Measurements from ENCODE around the gene AKT1.
"Not testable (repeated sequence)": the region's sequence is repeated elsewhere in the genome, so short reads cannot be mapped to it uniquely, and the experiment has no call there.

The AKT1 gene

DNA sequence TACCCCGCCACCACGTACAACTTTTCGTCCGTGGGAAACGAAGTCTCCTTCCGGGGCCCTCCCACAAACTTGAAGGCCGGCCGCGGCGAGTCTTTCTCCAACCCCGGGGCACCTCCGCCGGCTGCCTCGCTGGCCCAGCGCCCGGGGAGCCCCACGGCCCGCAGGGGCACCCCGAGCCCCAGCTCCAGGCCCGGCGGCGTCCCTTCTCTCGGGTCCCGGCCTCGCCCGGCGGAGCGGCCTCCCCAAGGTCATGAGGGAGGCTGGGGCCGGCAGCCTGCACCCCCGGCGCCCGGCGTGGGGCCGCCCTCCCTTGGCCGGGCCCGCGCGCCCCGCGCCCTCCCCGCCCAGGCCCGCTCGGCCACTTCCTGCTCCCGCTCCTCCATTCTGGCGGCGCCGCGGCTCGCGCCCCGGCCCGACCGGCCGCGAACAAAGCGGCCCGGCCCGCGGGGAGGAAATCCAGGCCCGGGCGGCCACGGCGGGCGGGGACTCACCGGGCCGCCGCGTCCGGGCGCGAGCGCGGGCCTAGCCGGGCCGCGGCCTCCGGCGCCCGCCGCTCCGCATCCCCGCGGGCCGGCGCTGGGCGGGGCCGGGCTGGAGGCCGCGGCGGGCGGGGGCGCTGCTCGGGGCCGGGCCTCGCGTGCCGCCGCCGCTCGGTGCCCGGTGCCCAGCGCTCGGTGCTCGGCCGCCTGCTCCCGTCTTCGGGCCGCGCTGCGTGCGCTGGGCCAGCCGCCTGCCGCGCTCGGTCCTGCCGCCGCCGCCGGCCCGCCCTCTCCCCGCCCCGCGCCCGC, at the start of gene AKT1:
Gene AKT1, minus strand, starts transcription at position 756 of the 788 bp plus-strand sequence. CDS start 3,105 bp downstream, outside the sequence.
- no peak for DNase-seq (ENCODE audit: low read depth, low spot score)

DNA sequence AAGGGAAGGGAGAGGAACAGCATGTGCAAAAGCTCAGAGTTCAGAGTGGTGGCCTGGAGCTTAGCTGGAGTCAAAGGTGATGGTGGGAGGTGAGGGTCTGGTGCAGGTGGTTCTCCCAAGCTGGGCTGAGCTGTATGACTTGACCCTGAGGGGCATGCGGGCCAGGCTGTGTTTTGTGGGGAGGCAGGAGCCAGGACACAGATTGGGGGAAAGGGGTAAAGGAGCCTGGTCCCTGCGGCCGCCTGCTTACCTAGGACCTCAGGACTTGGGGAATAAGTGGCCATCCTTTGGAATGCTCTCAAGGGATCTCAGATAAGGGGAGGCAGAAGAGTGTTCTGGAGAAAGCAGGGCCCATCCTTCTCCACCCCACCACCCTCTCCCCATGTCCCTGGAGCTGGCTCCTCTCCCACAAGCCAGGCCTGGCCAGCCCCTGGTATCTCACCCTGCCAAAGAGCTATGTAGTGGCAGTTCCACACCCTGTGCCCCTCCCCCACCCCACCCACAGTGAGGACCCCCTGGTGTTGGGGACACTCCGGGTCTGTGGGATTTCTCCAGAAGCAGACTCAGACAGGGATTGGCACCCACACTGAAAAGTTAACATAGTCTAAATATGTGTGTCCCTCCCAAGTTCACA, 49.6 kb upstream of the AKT1 start:
- DNase-seq (ENCODE audit: low read depth, low spot score): no peak

DNA sequence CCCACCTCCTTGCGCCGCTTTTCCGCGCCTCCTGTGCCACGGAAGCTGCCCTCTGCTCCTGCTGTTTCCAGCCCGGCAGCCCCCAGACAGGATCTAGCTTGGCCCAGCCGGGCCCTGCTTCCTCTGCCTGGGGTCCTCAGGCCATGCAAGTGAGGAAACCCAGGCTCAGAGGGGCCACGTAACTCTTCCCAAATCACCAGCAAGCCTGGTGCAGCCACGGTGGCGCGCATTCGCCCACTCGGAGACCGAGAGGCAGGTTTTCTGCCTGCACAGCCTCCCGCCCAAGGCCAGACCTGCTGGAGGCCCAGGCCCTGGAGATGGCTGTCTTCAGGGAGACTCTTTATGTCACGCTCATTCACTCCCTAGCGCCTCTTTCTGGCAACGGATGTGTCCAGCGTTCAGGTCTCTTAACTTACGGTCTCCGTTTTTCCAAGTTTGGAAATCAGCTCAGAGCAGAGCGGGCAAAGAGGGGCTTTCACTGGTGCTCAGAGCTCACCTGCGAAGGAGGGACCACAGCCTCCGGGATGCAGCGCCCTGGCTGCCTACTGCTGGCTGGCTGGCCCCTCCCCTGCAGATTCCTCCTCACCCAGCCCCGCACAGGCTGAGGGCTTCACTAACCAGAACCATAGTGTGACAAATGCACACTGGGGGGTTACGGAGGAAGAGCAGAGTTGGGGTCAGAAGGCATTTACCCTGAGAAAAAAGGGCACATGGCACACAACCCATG, 48.9 kb upstream of the AKT1 start:
- DNase-seq (ENCODE audit: low read depth, low spot score): peak; percentile 70

DNA sequence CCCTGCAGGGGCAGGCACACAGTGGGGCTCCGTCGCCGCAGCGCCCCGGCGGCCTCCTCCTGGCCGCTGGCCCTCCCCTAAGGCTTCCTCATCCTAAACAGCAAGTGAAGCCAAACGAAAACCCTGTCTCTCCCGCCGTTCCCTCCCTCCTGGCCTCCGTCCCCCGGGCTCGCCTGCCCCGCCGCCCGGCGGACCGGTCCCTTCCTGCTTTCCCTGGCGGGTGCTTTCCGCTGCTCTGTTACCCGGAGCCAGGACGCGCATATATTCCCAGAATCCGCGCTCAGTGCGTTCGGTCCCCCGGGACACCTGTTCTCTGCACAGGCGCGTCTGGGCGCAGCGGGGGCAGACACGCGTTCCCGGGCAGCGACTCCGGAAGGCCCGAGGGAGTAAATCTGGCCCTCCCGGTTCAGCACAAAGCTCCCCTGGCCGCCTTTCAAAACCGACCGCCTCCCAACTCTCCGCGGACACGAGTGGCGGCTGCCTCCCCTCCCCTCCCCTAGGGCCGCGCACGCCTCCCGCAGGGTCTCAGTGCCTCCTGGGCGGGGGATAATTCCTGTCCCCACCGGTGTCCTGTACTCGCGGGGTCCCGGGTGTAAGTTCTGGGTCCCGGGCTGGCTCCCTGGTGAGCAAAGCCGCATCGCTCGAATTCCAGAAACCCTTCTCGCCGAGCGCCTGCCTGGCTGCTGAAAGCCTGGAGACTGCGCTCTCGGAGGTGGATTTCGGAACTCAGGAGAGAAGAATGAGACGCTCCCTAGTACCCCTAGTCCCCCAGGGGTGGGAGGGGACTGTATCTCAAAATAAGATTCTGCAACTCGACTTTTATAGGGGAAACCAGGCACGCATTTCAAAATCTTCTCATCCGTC, 48.1 kb upstream of the AKT1 start:
- DNase-seq (ENCODE audit: low read depth, low spot score): peak; percentile 68

- DNase-seq (ENCODE audit: low read depth, low spot score): no peak
Observed at GRCh38 chr14:104843006-104843405, 47.5 kb upstream of the AKT1 start.

DNA sequence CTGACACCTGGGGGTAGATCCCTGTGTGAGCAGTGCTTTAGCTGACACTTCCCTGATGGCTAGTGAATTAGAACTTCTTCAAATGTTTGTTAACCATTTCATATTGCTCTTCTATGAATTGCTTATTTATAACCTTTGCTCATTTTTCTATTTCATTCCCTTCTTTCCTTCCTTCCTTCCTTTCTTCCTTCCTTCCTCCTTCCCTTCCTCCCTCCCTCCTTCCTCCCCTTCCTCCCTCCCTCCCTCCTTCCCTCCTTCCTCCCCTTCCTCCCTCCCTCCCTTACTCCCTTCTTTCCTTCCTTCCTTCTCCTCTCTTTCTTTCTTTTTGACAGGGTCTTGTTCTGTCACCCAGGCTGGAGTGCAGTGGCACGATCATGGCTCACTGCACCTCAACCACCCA, 46.2 kb upstream of the AKT1 start:
- DNase-seq (ENCODE audit: low read depth, low spot score): no peak

DNA sequence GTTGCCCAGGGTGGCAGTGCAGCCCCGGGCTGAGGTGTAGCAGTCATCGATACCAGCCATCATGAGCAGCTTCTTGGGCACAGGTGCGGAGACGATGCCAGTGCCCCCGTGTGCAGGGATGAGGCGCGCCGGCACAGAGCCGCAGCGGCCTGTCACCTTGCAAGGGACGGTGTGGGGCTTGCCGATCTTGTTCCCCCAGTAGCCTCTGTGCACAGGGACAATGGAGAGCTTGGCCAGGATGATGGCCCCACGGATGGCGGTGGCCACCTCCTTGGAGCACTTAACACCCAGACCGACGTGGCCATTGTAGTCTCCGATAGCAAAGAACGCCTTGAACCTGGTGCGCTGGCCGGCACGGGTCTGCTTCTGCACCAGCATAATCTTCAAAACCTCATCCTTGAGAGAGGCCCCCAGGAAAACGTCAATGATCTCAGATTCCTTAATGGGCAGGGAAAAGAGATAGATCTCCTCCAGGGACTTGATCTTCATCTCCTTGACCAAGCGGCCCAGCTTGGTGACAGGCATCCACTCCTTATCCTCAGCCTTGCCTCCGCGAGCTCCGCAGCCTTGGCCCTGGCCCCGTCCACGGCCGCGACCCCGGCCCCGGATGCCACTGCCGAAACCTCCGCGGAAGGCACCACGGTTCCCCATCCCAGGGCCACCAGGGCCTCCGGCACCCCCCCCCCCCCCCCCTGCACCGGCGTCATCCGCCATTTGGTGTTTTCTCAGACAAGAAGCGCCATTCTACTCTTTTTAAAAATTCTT, 40.8 kb upstream of the AKT1 start:
- DNase-seq (ENCODE audit: low read depth, low spot score): not testable (repeated sequence)

DNA sequence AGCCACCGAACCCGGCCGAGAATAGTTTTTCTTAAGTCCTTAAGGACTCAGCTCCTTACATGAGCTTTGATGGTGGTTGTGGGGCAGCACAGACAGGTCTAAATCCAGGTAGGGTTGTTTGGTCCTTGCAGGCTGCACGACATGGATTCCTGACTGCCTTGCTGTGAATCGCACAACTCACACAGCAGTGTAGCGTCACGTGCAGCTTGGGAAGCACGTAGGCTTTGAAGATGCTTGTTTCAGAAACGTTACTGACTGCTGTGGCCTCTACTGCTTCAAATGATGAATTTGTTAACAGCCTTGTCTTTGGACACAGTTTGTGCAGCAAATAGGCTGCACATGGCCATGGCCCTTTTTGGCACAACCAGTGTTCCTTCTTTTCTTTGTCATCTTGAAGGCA, 35.2 kb upstream of the AKT1 start:
- no peak for DNase-seq (ENCODE audit: low read depth, low spot score)

DNA sequence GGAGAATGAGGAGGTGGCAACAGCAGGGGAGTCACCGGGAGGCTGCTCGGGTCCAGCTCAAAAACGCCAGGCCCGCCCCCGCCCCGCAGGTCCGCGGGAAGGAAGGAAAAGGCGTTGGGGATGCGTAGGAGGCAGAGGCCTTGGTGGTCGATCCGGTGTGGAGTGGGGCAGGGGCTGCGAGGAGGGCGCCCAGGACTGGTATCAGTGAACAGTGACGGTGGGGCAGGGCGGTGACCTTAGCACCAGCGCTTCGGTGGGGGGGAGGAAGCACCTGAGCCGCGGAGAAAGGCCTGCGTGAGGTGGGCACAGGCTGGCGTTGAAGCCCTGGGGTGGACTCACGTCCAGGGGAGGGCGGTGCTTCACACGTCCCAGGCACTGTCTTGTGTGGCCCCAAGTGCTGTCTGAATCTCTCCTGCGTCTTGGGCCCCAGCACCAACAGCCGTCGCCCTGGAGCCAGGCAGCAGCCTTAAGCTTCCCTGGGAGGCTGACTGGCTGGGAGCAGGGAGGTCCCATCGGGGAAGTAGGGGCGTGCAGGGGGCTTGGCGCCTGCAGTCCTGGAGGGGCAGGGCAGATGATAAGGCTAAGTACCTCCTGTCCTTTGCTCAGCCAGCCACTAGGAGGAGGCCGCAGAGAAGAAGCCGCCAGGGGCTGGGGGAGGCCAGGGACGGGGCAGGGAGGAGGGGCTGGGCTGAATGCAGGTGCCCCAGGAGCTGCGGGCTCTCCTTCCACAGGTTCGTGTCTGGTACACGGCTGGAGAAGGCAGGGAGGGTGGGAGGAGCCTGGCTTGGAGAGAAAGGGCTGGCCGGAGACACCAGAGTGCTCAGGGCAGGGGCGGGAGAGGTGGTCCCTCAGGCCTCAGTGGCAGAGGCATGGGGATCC, 31.9 kb upstream of the AKT1 start:
- peak; percentile 90 for DNase-seq (ENCODE audit: low read depth, low spot score)

DNA sequence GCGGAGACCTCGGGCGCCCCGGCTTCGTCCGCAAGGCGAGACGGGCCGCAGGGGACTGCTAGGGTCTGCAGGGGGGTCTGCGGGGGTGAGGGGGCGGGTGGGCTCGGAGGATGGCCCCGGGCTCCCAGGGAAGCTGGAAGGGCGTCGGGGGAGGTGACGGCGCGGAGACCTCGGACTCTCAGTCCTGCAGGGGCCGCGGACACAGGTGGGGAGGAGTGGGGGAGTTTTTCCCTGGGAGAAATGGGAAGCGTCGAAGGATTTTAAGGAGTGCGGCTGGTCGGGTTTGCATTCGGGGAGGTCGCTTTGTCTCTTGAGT, 31.3 kb upstream of the AKT1 start:
- no peak for DNase-seq (ENCODE audit: low read depth, low spot score)

DNA sequence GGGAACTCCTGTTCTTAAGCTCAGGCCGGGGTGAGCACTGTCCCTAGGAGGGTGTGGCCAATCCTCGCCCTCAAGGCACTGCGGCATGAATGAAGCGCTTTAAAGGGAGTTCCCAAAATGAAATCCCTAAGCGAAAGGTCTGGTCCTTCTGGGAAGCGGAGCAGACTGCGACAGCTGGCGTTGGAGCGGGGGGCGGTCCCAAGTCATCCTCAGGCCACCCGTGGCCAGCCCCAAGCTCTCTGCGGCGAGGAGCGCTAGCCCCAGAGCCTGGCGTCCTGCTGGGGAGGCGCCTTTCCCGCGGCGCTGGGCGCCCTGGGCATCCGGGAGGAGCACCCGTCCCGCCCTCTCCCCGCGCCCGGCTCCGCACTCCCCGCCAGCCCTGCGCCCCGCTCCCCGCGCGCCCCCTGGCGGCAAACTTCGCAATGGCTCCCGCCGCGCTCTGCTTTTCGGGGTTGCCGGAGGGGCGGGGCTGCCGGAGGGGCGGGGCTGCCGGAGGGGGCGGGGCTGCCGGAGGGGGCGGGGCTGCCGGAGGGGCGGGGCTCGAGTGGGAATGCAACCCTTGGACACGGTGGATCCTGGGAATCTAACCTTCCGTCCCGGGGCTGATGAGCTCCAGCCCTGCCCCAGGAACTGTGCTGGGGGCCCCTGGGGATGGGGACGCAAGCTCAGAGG, 30.8 kb upstream of the AKT1 start:
- DNase-seq (ENCODE audit: low read depth, low spot score): peak; percentile 70

DNA sequence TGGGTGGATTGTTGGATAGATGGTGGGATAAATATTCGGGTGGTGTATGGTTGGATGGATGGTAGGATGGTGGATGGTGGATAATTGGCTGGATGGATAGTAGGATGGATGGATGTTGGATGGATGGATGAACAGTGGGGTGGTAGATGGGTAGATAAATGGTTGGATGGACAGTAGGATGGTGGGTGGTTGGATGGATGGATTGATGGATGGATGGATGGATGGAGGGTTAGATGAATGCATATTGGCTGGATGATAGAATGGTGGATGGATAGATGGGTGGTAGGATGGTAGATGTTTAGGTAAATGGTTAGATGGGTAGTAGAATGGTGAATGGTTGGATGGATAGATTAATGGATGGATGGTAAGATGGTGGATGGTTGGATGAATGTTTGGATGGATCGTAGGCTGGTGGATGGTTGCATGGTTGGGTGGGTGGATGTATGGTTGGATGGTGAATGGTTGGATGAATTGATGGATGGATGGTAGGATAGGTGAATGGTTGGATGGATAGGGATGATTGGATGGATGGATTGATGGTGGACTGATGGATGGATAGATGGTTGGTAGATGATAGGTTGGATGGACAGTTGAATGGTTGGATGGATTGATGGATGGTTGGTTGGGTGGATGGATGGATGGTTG, 28.9 kb upstream of the AKT1 start:
- no peak for DNase-seq (ENCODE audit: low read depth, low spot score)

- no peak for DNase-seq (ENCODE audit: low read depth, low spot score)
Observed at GRCh38 chr14:104822821-104823615, 27.5 kb upstream of the AKT1 start.

- no peak for DNase-seq (ENCODE audit: low read depth, low spot score)
Observed at GRCh38 chr14:104821971-104822608, 26.5 kb upstream of the AKT1 start.

- DNase-seq (ENCODE audit: low read depth, low spot score): no peak
Observed at GRCh38 chr14:104821229-104821945, 25.8 kb upstream of the AKT1 start.

DNA sequence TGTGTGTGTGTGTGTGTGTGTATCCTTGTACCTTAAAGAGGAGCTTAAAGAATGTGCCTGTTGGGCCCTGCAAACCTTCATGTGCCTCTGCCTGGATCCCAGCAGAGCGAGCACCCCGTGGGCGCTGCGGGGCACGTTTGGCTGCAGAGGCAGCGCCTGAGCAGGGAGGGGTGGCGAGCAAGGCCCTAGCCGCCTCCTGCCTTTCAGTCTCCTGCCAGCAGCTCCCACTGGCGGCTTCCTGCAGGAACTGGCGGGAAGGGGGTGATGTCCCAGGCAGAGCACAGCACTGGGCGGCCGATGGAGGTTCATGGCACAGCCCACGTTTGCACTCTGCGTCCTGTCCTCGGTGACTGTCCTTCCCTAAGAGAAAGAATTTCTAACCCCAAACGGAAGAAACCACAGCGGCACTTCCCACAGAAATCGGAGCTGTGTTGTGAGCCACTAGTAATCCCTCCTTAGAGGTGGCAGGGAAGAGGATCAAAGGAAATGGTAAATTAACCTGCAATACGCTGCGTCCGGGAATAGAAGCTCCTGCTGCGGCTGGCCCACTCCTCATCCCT, 25.2 kb upstream of the AKT1 start:
- peak; percentile 87 for DNase-seq (ENCODE audit: low read depth, low spot score)

DNA sequence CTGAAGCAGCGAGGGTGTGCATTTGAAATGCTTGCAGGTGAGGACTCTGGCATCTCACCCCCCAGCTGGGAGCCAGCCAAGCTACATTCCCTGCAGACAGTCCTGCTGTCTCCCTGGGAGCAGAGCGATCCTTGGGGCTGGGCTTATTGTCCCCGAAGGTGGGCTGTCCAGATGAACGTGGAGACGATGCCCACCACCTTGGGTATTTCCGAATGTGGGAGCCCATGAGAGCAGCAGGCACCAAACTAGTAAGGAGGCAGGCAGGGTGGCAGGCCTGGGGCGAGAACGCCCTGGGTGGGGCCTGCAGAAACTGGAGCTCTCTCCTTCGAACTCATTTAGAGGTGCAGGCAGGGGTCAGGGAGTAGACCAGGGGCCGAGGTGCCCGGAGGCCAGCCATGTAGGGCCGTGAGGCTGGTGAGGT, 23.8 kb upstream of the AKT1 start:
- no peak for DNase-seq (ENCODE audit: low read depth, low spot score)
